Vagina (tissue), 2 donors: ENCODE results near the gene PSD. TPM values are rescaled to one million over a fixed set of nuclear protein-coding genes. Genes with fewer than 3 reads are reported as not detected.

ENCODE experiments used
- DNase-seq, 2 donors: peaks; one replicate each; pipeline ENCODE4 v3.0.0-alpha.2; 2017; ENCODE audit errors: extremely low spot score in 2 of 2
- H3K27ac ChIP-seq: fragments of 200-600 bp; sonication (generic); one replicate; pipeline ENCODE4 v1.5.1; 2019
- H3K27me3 ChIP-seq: fragments of 200-600 bp; sonication (generic); one replicate; pipeline ENCODE4 v1.5.1; 2019
- H3K36me3 ChIP-seq, 2 donors: fragments of 200-600 bp; sonication (generic); one replicate each; pipeline ENCODE4 v1.5.1; 2017 to 2019
- H3K4me1 ChIP-seq: fragments of 200-600 bp; sonication (generic); one replicate; pipeline ENCODE4 v1.5.1; 2019
- H3K4me3 ChIP-seq, 2 donors: fragments of 200-600 bp; sonication (generic); 1 replicate in 1 of 2; 2 replicates in 1 of 2; pipeline ENCODE4 v1.5.1; 2016 to 2019
- H3K9me3 ChIP-seq: fragments of 200-600 bp; sonication (generic); one replicate; pipeline ENCODE4 v1.5.1; 2019
- POLR2A ChIP-seq, 2 donors: fragments of 450-650 bp; IDR thresholded peaks; one replicate each; pipeline ENCODE4 v1.6.1; 2017; ENCODE audit warnings: antibody characterized with exemption in 2 of 2, mild to moderate bottlenecking in 2 of 2, moderate library complexity in 2 of 2
- POLR2AphosphoS5 ChIP-seq, 2 donors: sonication (generic); formaldehyde crosslinking; IDR thresholded peaks; one replicate each; pipeline ENCODE4 v1.9.0; 2017; ENCODE audit warnings: antibody characterized with exemption in 2 of 2, mild to moderate bottlenecking in 2 of 2, low read depth in 1 of 2; ENCODE audit not compliant: insufficient read depth in 1 of 2
- intact Hi-C: fragments of 100-400 bp; cut with DNase I; formaldehyde crosslinking; loops from one replicate; pipeline ENCODE4 v1.15.1; 2023
- total RNA-seq: library from RNA; depleted of rRNA; stranded (reverse); fragments of >200 nt; gene quantifications from one replicate; pipeline ENCODE4 v1.2.3, GENCODE V29; 2016
- TF ChIP-seq, protein P1 (sequence below), 3 experiments: fragments of 450-650 bp in 2 of 3; fragments of 200-600 bp in 1 of 3; sonication (generic) in 1 of 3; IDR thresholded peaks; one replicate each; pipeline ENCODE4 v1.5.1; 2017 to 2019; ENCODE audit warnings: antibody characterized with exemption in 3 of 3, mild to moderate bottlenecking in 2 of 3, moderate library complexity in 2 of 3

The PSD gene
- total RNA-seq, 1 donor from 2014 or later, result 6.4 TPM

DNA sequence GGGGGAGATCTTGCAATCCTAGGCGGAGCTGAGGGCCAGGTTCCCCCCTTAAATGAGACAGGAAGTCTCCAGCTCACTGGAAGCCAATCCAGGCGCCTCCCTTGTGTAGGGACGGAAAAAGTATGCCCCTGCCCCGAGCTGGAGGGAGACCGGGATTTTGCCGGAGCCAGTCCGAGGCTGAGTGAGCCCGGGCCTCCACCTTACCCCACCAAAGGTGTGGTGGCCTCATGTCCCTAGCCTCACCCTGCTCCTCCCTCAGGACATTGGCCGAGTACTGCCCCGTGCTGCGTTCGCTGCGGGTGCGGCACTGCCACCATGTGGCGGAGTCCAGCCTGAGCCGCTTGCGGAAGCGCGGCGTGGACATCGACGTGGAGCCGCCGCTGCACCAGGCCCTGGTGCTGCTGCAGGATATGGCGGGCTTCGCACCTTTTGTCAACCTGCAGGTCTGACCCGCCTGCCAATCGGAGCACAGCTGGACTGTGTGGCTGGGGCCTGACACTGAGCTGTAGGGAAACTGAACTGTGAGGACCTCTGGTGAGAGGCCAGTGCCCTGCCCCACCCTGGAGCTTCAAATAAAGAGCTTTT lies 4.1 kb upstream of the PSD start:
- no peak for TF ChIP-seq POLR2A (IDR thresholded peaks at IDR 0.05)
- TF ChIP-seq, protein P1, sequence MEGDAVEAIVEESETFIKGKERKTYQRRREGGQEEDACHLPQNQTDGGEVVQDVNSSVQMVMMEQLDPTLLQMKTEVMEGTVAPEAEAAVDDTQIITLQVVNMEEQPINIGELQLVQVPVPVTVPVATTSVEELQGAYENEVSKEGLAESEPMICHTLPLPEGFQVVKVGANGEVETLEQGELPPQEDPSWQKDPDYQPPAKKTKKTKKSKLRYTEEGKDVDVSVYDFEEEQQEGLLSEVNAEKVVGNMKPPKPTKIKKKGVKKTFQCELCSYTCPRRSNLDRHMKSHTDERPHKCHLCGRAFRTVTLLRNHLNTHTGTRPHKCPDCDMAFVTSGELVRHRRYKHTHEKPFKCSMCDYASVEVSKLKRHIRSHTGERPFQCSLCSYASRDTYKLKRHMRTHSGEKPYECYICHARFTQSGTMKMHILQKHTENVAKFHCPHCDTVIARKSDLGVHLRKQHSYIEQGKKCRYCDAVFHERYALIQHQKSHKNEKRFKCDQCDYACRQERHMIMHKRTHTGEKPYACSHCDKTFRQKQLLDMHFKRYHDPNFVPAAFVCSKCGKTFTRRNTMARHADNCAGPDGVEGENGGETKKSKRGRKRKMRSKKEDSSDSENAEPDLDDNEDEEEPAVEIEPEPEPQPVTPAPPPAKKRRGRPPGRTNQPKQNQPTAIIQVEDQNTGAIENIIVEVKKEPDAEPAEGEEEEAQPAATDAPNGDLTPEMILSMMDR (IDR thresholded peaks at IDR 0.05), result peak; percentile 27 to 65 (median 57)
- TF ChIP-seq POLR2AphosphoS5 (IDR thresholded peaks at IDR 0.05; ENCODE audit: insufficient read depth in 1 of 2, low read depth in 1 of 2), result peak; percentile 33 to 56
- Histone ChIP-seq H3K27me3 (no peaks in the 10 kb centered on the region), H3K27ac (peak overlapping the region; percentile 73), H3K36me3 (no peaks in the 10 kb centered on the region), H3K4me3 (peak overlapping the region; percentile 59 to 93), H3K9me3 (no peaks in the 10 kb centered on the region), H3K4me1 (peaks cover 39% of the 10 kb centered on the region)
- intact Hi-C loops, result no loop called here
- no peak for DNase-seq

DNA sequence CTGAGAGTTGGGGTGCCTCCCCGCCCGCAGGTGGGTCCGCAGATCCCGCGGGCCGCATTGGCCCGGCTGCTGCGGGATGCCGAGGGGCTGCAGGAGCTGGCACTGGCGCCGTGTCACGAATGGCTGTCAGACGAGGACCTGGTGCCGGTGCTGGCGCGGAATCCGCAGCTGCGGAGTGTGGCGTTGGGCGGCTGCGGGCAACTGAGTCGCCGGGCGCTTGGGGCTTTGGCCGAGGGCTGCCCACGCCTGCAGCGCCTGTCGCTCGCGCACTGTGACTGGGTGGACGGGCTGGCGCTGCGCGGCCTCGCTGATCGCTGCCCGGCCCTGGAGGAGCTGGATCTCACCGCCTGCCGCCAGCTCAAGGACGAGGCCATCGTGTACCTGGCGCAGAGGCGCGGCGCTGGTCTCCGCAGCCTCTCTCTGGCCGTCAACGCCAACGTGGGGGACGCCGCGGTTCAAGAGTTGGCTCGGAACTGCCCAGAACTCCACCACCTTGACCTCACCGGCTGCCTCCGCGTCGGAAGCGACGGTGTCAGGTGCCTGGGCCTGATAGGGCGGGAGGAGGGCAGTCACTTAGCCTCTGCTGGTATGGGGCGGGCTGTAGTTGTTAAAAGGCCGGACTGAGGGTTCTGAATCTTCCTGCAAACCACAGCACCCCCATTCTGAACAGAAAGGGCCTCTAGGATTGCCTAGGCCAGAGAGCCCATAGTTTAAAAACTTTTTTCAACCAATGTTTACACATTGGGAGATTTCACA lies 3.4 kb upstream of the PSD start:
- peaks cover 39% of the 10 kb centered on the region for H3K4me1 ChIP-seq
- no peak for TF ChIP-seq POLR2A (IDR thresholded peaks at IDR 0.05)
- no peak for TF ChIP-seq POLR2AphosphoS5 (IDR thresholded peaks at IDR 0.05; ENCODE audit: insufficient read depth in 1 of 2, low read depth in 1 of 2)
- TF ChIP-seq, protein P1 (IDR thresholded peaks at IDR 0.05), result no peak
- intact Hi-C loops, result no loop called here

DNA sequence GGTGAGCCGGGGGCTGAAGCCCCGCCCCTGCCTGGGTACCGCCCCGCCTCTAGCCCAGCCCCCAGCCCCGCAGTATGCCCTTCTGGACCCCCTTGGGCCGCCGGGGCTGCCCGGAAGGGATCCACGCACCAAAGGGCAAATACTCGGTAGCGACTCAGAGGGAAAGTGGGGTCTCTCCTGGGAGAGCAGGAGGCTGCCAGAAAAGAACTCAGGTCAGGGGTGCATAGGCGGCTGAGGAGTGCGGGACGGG lies 2.8 kb upstream of the PSD start:
- H3K27ac ChIP-seq, result peak overlapping the region; percentile 73
- no peak for DNase-seq
- no peaks in the 10 kb centered on the region for H3K36me3 ChIP-seq
- H3K4me3 ChIP-seq, result peak overlapping the region; percentile 59 to 93
- H3K4me1 ChIP-seq, result peaks cover 39% of the 10 kb centered on the region
- no peaks in the 10 kb centered on the region for H3K9me3 ChIP-seq
- H3K27me3 ChIP-seq, result no peaks in the 10 kb centered on the region
- TF ChIP-seq POLR2AphosphoS5 (IDR thresholded peaks at IDR 0.05; ENCODE audit: insufficient read depth in 1 of 2, low read depth in 1 of 2) (no peak), POLR2A (IDR thresholded peaks at IDR 0.05) (no peak)
- TF ChIP-seq, protein P1 (IDR thresholded peaks at IDR 0.05), result no peak
- intact Hi-C loops, result no loop called here

More for the DNA sequence above, 3.4 kb upstream of the PSD start:
- Histone ChIP-seq H3K27ac (peak overlapping the region; percentile 73), H3K9me3 (no peaks in the 10 kb centered on the region), H3K4me3 (peak overlapping the region; percentile 59 to 93), H3K27me3 (no peaks in the 10 kb centered on the region), H3K36me3 (no peaks in the 10 kb centered on the region)
- no peak for DNase-seq

DNA sequence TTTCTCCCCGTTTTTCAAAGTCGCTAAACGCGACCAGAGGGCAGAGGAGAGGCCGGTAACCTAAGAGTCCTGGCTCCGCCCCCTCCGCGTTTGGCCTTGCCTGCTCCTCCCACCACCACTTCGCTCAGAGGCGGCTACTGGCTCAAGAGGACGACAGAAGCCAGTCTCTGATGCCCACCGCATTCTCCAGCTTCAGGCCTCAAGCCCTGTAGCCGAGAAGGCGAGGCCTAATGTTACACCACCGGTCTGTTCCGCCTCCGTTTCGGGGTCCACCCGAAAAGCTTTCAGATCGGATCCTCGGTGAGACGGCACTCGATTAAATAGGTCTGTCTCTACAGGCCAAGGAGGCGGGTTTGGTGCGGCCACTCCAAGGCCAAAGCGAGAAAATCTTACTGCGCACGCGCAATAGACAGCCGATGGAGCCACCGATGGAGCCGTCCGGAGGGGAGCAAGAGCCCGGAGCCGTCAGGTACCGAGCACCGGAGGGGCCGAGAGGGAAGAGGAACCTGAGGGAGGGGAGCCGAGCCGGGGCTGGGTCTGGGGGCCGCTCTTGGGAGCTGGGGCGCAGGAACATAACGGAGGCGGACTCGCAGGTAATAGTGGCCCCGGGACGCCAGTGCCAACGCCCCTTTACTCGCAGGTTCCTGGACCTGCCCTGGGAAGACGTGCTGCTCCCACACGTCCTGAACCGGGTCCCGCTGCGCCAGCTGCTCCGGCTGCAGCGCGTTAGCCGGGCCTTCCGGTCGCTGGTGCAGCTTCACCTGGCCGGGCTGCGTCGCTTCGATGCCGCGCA lies 2.3 kb upstream of the PSD start, which contains the start of gene FBXL15:
FBXL15 (plus strand) TSS at position 123 of the 793 bp plus-strand sequence; CDS start at position 417, 294 bp downstream.
- H3K4me3 ChIP-seq, result peak within 1 kb of the TSS; percentile 59 to 93
- intact Hi-C loops, result no loop called here
- peaks cover 39% of the 10 kb centered on the region for H3K4me1 ChIP-seq
- no peaks in the 10 kb centered on the region for H3K36me3 ChIP-seq
- H3K27ac ChIP-seq, result peak within 1 kb of the TSS; percentile 73
- H3K27me3 ChIP-seq, result no peaks in the 10 kb centered on the region
- TF ChIP-seq POLR2AphosphoS5 (IDR thresholded peaks at IDR 0.05; ENCODE audit: insufficient read depth in 1 of 2, low read depth in 1 of 2), result peak; percentile 87 to 99
- TF ChIP-seq, protein P1 (IDR thresholded peaks at IDR 0.05), result no peak
- peak in 1 of 2 donors; percentile 98 for DNase-seq
- no peaks in the 10 kb centered on the region for H3K9me3 ChIP-seq
